Mucosa of stomach (tissue), 1 donor: ENCODE results near the gene ZNF223.

ENCODE experiments used
- H3K27me3 ChIP-seq: one replicate; pipeline ENCODE4 v1.7.0; 2013; ENCODE audit warnings: mild to moderate bottlenecking, low read length; ENCODE audit not compliant: control insufficient read depth, insufficient read depth
- H3K36me3 ChIP-seq: one replicate; pipeline ENCODE4 v1.7.0; 2013; ENCODE audit warnings: low read length; ENCODE audit not compliant: control insufficient read depth, insufficient read depth
- H3K4me1 ChIP-seq: one replicate; pipeline ENCODE4 v1.7.0; 2013; ENCODE audit warnings: mild to moderate bottlenecking, low read length; ENCODE audit not compliant: control insufficient read depth, insufficient read depth
- H3K4me3 ChIP-seq: one replicate; pipeline ENCODE4 v1.7.0; 2013; ENCODE audit warnings: low read length
- H3K9ac ChIP-seq: one replicate; pipeline ENCODE4 v1.7.0; 2013; ENCODE audit warnings: mild to moderate bottlenecking, low read length, moderate library complexity
- H3K9me3 ChIP-seq: one replicate; pipeline ENCODE4 v1.7.0; 2013; ENCODE audit warnings: mild to moderate bottlenecking, low read length, moderate library complexity; ENCODE audit not compliant: control insufficient read depth
- donor health status: Pancreatic carcinoma.

ZNF223 gene

DNA sequence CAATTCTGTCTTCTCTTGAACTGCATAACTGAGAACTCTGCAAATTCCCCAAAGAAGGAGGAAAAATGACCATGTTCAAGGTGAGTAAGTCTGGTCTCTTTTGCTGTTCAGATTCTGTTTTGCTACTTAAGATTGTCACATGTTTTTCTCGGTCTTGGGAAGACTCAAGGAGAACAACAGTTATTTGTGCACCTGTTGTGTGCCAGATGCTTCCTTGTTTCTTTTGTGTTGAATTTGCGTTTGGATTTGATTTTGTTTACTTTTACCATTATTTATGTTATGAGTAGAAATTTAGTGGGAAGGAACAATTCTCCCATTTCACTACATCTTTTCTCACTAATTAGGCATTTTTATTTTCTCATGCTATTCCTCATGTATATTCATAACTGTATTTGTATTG lies 24.5 kb downstream of the ZNF223 start:
- no peak overlapping the region for H3K9ac ChIP-seq
- H3K36me3 ChIP-seq: no peaks in the 10 kb centered on the region

DNA sequence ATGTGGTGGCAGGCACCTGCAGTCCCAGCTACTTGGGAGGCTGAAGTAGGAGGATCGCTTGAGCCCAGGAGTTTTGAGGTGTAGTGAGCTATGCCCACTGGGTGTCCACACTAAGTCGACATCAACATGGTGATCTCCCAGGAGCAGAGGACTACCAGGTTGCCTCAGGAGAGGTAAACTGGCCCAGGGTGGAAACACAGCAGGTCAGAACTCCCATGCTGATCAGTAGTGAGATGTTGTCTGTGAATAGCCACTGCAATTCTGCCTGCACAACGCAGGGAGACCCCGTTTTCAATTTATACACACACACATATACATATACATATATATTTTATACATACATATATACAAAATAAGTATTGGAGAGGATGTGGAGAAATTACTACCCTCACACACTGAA lies 40.3 kb downstream of the ZNF223 start:
- Histone ChIP-seq H3K4me1 (no peaks in the 10 kb centered on the region), H3K4me3 (no peak overlapping the region), H3K36me3 (no peaks in the 10 kb centered on the region), H3K27me3 (no peaks in the 10 kb centered on the region), H3K9me3 (no peaks in the 10 kb centered on the region), H3K9ac (no peak overlapping the region)

More for the DNA sequence above, 24.5 kb downstream of the ZNF223 start:
- Histone ChIP-seq H3K27me3 (no peaks in the 10 kb centered on the region), H3K4me3 (no peak overlapping the region), H3K4me1 (no peaks in the 10 kb centered on the region), H3K9me3 (no peaks in the 10 kb centered on the region)

DNA sequence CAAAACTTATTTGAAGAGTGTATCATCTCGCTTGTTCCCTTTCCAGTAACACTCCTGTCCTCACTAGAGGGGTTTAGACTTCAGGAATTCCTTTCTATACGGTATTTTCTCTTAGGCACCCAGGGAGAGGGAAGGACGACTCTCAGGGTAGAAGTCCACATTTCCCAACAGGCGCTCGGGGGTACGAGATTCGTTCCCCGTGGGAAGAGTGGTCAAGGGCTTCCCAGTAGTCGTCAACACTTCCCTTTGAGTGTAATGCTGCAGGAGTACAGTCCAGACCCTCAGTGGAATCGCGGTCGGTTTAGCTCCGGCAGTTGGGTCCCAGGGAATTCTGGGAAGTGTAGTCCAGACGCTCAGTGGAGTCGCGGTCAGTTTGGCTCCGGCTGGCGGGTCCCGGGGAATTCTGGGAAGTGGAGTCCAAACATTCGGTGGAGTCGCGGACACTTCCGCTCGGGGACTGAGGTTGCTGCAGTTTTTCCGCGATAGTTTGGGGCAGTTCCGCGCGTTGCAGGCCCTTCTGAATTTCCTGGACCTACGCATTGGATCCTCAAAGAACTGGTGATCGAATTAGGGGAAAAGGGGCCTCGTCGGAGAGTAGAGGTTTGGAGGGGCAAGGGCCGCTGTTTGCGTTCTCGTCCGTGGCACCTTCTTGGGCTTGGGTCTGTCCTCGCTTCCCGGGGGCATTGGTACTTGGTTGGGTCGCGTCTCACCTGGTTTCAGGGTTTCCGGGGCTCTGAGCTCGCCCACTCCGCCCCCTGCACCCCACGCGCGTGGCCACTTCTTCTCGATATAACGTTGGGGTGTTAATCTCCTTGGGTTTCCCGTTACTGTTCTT lies 42.3 kb downstream of the ZNF223 start, which contains the start of gene ZNF224:
TSS of gene ZNF224 (plus strand) at position 431 of the 835 bp plus-strand sequence. CDS start 3,513 bp downstream, outside the sequence.
- Histone ChIP-seq H3K9me3 (no peaks in the 10 kb centered on the region), H3K4me3 (peak within 1 kb of the TSS; percentile 58), H3K9ac (peak within 1 kb of the TSS; percentile 92), H3K4me1 (no peaks in the 10 kb centered on the region), H3K27me3 (no peaks in the 10 kb centered on the region), H3K36me3 (no peaks in the 10 kb centered on the region)

DNA sequence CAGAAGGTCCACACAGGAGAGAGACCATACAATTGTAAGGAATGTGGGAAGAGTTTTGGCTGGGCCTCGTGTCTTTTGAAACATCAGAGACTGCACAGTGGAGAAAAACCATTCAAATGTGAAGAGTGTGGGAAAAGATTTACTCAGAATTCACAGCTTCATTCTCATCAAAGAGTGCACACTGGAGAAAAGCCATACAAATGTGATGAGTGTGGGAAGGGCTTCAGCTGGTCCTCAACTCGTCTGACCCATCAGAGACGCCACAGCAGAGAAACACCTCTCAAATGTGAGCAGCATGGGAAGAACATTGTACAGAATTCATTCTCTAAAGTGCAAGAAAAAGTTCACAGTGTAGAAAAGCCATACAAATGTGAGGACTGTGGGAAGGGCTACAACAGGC lies 55.9 kb downstream of the ZNF223 start:
- no peaks in the 10 kb centered on the region for H3K27me3 ChIP-seq
- H3K9ac ChIP-seq: no peak overlapping the region
- no peaks in the 10 kb centered on the region for H3K4me1 ChIP-seq
- no peak overlapping the region for H3K4me3 ChIP-seq
- H3K9me3 ChIP-seq: peaks cover 20% of the 10 kb centered on the region
- peaks cover 11% of the 10 kb centered on the region for H3K36me3 ChIP-seq

DNA sequence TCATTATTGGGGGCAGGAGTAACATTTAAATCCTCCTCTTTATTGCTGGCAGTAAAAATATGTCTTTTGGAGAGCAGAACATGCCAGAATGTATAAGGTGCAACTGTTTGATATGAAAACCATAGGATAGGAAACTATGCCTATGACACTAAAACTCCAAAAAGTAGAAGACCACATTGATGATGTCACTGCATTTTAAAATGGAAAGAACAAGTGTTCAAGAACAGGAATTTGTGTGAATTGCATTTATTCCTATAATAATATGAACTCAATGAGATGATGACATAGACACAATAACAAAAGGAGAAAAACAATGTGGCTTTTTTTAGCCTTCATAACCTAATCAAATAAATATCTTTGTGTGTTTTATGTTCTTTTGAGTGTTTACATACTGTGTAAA lies 57.6 kb downstream of the ZNF223 start:
- H3K4me3 ChIP-seq: no peak overlapping the region
- H3K27me3 ChIP-seq: no peaks in the 10 kb centered on the region
- no peak overlapping the region for H3K9ac ChIP-seq
- H3K9me3 ChIP-seq: peaks cover 20% of the 10 kb centered on the region
- H3K36me3 ChIP-seq: peaks cover 11% of the 10 kb centered on the region
- no peaks in the 10 kb centered on the region for H3K4me1 ChIP-seq

DNA sequence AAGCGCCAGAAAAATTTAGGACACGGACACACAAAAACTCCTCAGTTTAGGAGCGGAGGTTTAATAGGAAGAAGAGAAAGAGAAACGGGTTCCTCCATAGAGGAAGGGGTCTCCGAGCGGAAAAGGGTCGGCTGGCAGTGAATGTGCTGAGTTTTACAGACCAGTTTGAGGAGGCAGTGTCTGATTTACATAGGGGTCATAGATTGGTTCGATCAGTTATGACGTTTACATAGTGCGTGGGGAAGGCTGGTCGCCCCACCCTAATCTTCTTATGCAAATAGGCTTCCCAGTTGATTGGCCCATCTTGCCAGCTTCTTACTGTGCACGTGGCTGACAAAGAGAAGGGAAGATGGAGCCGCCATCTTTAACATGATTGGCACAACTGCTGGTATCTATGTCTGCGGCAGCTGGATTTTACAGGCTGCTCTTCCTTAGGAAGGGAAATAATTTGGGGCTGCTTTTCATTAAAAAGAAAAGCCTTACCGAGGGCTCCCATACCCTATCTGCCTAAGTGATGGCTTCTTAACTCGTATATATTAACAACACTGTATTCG lies 60.2 kb downstream of the ZNF223 start:
- H3K4me1 ChIP-seq: no peaks in the 10 kb centered on the region
- no peak overlapping the region for H3K4me3 ChIP-seq
- H3K36me3 ChIP-seq: peaks cover 2% of the 10 kb centered on the region
- H3K9me3 ChIP-seq: peaks cover 12% of the 10 kb centered on the region
- H3K9ac ChIP-seq: no peak overlapping the region
- H3K27me3 ChIP-seq: no peaks in the 10 kb centered on the region

DNA sequence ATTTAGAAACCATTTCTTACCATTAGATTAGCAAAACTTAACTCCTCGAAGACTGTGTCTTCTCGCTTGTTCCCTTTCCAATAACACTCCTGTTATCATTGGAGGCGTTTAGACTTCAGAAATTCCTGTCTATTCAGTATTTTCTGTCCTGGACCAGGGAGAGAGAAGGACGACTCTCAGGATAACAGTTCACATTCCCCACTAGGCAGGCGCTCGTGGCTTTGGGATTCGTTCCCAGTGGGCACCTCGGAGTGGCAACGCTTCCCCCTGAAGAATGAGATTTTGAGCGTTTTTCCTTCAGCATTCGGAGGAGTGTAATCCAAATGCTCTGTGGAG lies 60.9 kb downstream of the ZNF223 start:
- peak overlapping the region; percentile 84 for H3K4me3 ChIP-seq
- H3K27me3 ChIP-seq: no peaks in the 10 kb centered on the region
- peaks cover 4% of the 10 kb centered on the region for H3K9me3 ChIP-seq
- H3K36me3 ChIP-seq: no peaks in the 10 kb centered on the region
- H3K9ac ChIP-seq: peak overlapping the region; percentile 70
- no peaks in the 10 kb centered on the region for H3K4me1 ChIP-seq

DNA sequence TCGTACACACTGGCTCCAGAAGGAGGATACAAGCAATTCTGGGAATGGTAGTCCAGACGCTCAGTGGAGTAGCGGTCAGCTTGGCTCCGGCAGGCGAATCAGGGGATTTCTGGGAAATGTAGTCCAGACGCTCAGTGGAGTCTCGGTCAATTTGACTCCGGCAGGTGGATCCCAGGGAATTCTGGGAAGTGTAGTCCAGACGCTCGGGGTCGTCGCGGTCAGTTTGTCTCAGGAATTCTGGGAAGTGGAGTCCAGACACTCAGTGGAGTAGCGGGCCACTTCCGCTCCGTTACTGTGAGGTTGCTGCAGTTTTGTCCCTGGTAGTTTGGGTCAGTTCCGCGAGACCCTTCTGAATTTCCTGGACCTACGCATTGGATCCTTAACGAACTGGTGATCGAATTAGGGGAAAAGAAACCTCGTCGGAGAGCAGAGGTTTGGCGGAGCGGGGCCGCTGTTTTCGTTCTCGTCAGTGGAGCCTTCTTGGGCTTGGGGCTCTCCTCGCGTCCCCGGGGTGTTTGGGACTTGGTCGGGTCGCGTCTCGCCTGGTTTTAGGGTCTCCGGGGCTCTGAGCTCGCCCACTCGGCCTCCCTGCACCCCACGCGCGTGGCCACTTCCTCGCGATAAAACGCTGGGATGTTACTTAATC lies 61.4 kb downstream of the ZNF223 start, which contains the start of gene ZNF225:
TSS of gene ZNF225 (plus strand) at position 262 of the 646 bp plus-strand sequence. CDS start 2,429 bp downstream, outside the sequence.
- Histone ChIP-seq H3K9me3 (no peaks in the 10 kb centered on the region), H3K4me3 (peak within 1 kb of the TSS; percentile 84), H3K4me1 (no peaks in the 10 kb centered on the region), H3K9ac (peak within 1 kb of the TSS; percentile 70), H3K36me3 (no peaks in the 10 kb centered on the region), H3K27me3 (no peaks in the 10 kb centered on the region)

DNA sequence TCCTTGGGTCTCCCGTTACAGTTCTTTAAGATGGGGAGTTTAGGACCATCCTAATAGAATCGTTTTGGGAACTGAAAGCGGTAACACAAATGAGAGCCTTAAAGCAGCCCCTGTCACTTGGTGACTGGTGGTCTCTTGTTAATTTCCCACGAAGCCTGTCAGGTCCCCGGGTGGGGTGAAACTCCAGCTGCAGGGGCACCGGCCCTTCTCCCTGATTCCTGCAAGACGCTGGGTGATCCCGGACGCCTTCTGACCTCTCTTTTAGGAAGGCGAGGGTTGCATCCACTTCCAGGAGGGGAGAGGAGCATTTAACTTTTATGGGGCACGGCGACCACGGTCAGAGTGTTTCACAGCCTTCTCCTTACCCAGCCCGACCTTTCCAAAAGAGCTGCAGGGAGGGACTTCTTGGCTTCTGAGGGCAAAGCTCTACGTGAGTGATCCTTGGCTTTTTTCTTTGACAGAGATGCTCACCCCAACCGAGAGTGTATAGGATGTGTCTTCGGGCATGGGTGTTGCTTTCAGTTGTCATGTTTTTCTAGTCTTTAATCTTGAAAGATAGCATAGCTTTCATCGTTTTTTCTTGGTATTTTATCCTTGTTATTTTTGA lies 62.1 kb downstream of the ZNF223 start:
- Histone ChIP-seq H3K9me3 (no peaks in the 10 kb centered on the region), H3K27me3 (no peaks in the 10 kb centered on the region), H3K4me1 (no peaks in the 10 kb centered on the region), H3K36me3 (no peaks in the 10 kb centered on the region), H3K4me3 (peak overlapping the region; percentile 84), H3K9ac (peak overlapping the region; percentile 70)
